HG03039 (cell line): Measurements from ENCODE around the gene ATRN.
"Not testable (repeated sequence)": the region's sequence is repeated elsewhere in the genome, so short reads cannot be mapped to it uniquely, and the experiment has no call there.

Experiments
- ATAC-seq: cut with Tn5 transposase; IDR thresholded peaks from one replicate; pipeline ENCODE4 v1.9.1; 2021; ENCODE audit warnings: mild to moderate bottlenecking, moderate library complexity; ENCODE audit not compliant: unreplicated experiment

ATRN gene

GRCh38 chr20:3465301-3465700 lies 5.5 kb upstream of the ATRN start:
- no peak for ATAC-seq

- ATAC-seq: no peak
These were observed 601 bp upstream of the ATRN start for GRCh38 chr20:3470208-3470626.

- peak; percentile 13 for ATAC-seq
These were observed 691 bp downstream of the ATRN start for GRCh38 chr20:3471397-3472021.

- no peak for ATAC-seq
These were observed 1.3 kb downstream of the ATRN start for GRCh38 chr20:3472105-3472504.

DNA sequence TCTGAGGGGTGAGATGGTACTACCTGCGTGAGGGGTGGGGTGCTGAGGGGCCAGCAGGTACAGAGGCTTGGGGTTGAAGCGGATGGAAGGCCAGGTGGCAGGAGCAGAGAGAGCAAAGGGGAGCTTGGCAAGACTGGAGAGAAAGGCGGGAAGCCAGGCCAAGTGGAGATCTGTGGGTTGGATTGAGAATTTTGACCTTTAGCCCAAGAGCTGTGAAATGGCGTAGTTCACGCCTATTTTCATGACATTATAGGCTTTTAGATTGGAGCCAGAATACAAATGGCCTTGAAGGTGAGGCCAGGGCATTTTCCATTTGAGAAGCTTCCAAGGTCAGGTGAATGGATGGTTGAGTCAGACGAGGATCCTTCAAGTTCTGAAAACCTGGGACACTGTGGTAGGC lies 2.5 kb downstream of the ATRN start:
- ATAC-seq: no peak

- no peak for ATAC-seq
These were observed 3.1 kb downstream of the ATRN start for GRCh38 chr20:3473944-3474343.

GRCh38 chr20:3477003-3477860 lies 6.4 kb downstream of the ATRN start:
- not testable (repeated sequence) for ATAC-seq

DNA sequence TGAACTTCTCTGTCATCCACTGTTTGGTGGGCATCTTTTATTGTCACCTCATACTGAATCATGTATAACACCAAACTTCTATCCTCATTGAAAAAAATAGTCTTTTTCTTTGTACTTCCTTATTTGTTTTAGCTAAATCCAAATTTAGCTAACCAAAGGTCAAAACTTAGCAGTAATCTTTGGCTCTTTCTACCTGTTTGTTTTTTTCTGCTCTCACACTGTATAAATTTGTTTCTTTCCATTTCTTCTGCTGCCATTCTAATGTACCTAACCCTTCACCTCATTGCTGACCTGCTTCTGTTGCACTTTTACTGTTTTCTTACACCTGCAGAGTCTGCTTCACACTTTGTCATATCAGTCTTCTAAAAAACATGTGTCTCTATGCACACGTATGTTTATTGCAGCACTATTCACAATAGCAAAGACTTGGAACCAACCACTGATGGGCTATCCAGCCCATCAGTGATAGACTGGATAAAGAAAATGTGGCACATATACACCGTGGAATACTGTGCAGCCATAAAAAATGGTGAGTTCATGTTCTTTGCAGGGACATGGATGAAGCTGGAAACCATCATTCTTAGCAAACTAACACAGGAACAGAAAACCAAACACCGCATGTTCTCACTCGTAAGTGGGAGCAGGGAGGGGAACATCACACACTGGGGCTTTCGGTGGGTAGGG lies 7.2 kb downstream of the ATRN start:
- no peak for ATAC-seq

GRCh38 chr20:3479025-3479424 lies 8.2 kb downstream of the ATRN start:
- no peak for ATAC-seq

- ATAC-seq: no peak
These were observed 9.2 kb downstream of the ATRN start for GRCh38 chr20:3479759-3480615.

- ATAC-seq: no peak
These were observed 12.5 kb downstream of the ATRN start for GRCh38 chr20:3483309-3483708.

- ATAC-seq: no peak
These were observed 13.0 kb downstream of the ATRN start for GRCh38 chr20:3483784-3484183.

DNA sequence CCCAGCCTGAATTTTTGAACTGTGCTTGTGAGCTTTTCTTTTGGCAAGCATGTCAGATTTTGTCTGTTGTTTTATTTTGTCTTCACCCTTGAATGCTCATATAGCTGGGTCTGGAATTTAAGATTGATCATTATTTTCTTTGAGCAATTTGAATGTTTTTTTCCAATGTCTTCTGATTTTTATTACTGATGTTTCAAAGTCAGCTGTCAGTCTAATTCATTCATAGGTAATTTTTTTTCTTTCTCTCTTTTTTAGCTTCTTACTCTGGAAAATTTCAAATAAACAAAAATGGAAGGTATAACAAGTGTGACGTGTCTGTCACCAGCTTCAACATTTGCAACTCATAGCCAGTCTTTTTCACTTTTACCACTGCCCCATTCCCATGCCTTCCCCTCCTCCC lies 15.1 kb downstream of the ATRN start:
- ATAC-seq: no peak

GRCh38 chr20:3486850-3487249 lies 16.0 kb downstream of the ATRN start:
- no peak for ATAC-seq

DNA sequence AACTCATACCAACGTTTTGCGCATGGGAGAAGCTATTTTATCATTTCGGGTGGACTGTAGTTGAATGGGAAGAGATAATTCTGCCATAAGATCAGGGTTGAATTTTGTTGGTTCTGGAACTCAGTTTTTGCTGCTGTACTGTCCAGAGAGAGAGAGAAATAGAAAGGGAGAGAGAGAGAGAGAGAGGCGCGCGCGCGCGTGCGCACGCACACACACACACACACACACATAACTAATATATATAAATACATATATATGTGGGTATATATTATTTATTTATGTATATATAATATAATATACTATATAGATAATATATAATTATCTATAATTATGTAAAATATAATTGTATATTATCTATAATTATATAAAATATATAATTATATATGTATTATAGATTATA lies 21.9 kb downstream of the ATRN start:
- ATAC-seq: no peak

- ATAC-seq: no peak
These were observed 23.4 kb downstream of the ATRN start for GRCh38 chr20:3494218-3494617.

DNA sequence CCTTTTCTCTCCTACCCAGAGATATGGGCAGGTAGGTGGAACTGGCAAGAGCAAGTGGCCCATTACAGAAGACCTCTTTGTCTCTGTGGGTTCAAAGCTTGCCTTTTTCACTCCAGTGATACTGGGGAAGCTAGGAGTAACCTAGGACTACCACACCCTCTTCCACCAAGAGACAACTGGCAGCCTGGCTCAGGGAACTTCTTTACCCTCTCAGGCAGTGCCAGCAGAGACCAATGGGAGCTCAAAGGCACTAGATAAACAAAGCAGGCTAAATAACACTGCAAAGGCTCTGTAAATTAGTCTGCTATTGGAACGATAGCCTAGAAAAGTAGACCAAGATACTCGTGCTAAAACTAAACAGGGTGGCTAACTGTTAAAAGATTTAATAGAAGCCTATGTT lies 32.1 kb downstream of the ATRN start:
- ATAC-seq: no peak

DNA sequence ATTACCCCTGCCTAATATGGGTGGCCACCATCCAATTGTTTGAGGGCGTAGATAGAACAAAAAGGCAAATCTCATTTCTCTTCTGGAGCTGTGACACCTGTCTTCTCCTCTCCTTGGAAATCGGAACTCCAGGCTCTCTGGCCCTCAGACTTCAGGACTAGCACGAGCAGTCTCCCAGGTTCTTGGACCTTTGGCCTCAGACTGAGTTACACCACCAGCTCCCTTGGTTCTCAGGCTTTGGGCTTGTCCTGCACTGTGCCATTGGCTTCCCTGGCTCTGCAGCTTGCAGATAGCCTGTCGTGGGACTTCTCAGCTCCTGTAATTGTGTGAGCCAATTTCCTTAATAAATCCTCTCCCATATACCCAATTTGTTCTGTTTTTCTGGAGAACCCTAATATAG lies 34.3 kb downstream of the ATRN start:
- ATAC-seq: no peak

DNA sequence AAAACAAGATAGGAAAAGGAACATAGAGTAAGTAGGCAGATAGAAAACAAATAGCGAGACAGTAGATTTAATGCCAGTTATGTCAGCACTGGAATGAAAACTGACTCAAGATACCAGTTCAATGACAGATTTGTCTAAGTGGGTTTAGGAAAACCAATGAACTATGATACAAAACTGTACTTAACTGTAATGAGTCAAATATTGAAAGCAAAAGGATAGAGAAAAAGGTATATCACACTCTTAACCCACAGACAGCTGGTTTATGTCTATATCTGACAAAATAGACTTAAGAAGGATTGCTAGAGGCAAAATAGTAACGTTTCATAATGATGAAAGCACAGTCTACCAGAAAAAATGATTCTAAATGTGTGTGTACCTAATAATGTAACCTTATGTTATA lies 38.2 kb downstream of the ATRN start:
- ATAC-seq: no peak

DNA sequence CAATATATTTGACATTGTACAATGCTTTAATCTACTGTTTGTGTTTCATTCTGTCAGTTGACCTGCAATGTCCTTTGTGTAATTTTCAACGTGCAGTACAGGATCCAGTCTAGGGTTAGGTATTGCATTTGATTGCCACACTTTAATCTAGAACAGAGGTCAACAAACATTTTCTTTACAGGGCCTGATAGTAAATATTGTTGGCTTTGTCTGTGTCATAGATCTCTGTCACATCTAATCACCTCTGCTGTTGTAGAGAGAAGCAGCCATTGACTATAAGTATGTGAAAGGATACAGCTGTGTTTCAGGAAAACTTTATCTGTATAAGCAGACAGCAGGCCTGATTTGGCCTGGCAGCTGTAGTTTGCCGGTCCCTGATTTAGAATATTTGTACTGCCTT lies 39.3 kb downstream of the ATRN start:
- ATAC-seq: no peak

GRCh38 chr20:3512239-3512638 lies 41.4 kb downstream of the ATRN start:
- ATAC-seq: not testable (repeated sequence)
